HG03439 (cell line): ENCODE data around the gene PURA.

Experiments used
- ATAC-seq: cut with Tn5 transposase; IDR thresholded peaks from one replicate; pipeline ENCODE4 v1.9.1; 2021; ENCODE audit warnings: mild to moderate bottlenecking, moderate library complexity; ENCODE audit not compliant: unreplicated experiment

Gene PURA

GRCh38 chr5:140113699-140114263 lies at the start of gene PURA:
Gene PURA, plus strand, starts transcription at chr5:140114109. Its CDS starts 73 bp downstream, at chr5:140114182.
- peak; percentile 85 for ATAC-seq

DNA sequence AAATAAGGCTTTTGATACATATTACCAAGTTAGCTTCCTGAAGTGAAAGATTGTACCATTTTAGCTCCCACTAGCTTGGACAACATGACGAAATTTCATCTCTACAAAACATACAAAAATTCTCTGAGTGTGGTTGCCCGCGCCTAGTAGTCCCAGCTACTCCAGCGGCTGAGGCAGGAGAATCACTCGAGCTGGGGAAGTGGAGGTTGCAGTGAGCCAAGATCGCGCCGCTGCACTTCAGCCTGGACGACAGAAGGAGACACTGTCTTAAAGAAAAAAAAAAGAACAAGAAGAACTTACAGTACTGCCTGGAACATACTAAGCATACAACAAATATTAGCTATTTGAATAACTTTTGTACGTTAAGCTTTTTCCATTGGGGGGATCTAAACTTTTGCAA lies 41.1 kb upstream of the PURA start:
- ATAC-seq = no peak

DNA sequence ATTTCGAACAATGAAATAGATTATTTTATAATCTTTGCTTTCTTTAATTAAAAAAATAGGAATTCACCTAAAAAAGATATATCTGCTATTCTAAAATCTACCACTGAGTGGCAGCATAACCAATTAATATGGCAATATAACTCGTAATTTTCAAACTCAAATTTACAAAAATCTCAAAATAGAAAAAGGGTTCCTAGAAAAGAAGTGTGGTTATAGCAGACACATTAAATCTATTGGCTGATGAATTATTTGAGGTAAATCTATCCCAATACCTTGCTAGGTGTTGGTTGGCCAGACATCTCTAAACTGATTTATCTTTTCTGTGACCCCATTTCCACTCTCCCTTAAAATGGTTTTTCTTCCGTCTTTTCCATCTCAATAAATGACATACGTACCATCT lies 40.6 kb upstream of the PURA start:
- no peak for ATAC-seq

DNA sequence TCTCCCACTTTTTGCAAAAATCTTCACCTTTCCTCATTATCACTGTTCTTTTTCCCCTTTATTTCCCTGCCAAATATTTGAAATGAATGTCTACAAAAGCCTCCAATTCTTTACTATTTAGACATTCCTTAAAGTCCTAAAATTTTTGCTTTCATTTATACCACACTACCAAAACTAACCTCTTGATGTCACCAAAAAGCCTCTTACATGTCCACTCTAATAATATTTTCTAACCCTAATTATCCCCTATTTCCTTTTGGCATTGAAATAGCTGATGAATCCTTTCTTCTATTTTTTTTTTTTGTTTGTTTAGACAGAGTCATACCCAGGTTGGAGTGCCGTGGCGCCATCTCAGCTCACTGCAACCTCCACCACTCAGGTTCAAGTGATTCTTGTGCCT lies 38.5 kb upstream of the PURA start:
- no peak for ATAC-seq

- no peak for ATAC-seq
These were observed 37.8 kb upstream of the PURA start for GRCh38 chr5:140076142-140076541.

DNA sequence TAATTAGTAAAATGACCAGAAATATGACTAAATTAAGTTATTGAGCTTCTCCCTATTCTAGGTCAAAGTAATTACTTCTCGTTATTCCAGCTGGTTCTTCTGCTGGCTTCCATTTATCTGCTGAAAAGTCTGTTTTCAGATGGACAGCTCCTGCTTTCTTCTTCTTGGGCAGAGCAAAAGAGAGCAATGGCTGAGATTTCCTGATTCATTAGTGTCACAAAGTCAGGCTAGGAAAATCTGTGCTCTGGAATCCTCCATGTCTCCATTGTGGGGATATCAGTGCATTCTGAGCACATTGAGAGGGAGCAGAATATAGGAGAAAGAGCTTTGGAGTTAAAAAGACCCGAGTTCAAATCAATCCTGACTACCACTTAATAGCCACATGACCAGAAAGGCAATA lies 37.1 kb upstream of the PURA start:
- no peak for ATAC-seq

DNA sequence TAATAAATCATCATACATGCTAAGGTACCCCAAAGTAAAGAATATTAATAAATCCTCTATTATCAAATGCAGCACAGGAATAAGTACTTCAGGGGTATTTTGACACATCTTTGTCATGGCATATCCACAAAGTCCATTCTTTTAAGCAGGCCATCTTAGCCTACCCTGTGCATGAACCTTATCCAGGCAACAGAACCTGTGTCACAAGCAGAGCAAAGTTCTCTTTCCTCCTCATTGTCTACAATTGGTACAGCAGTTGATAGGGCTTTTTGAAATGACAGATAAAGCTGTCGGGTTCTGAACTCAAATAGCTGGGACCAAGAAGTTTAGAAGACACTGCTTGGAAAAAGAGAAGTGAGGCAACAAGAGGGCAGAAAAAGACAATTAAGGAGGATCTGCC lies 30.8 kb upstream of the PURA start:
- ATAC-seq = no peak

GRCh38 chr5:140083650-140084049 lies 30.3 kb upstream of the PURA start:
- ATAC-seq = no peak

GRCh38 chr5:140084541-140084940 lies 29.4 kb upstream of the PURA start:
- no peak for ATAC-seq

GRCh38 chr5:140090251-140090650 lies 23.7 kb upstream of the PURA start:
- ATAC-seq = no peak

DNA sequence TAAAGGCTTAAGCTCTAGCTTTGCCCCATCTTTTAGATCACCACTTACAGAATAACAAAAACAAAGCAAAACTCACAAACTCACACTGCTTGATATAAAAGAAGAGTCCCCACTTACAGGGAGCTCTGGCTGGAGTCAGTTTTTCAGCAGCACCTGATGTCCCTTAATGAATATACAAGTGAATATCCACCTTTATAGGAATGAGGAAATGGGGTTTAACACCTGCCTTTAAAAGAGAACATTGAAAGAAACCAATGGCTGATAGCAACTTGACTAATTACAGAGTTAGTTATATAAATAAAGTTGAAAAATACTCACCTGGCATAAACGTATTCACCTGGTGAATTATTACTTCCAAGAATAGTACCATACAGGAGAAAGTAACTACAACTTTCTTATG lies 20.7 kb upstream of the PURA start:
- no peak for ATAC-seq

- no peak for ATAC-seq
These were observed 20.0 kb upstream of the PURA start for GRCh38 chr5:140093866-140094265.

DNA sequence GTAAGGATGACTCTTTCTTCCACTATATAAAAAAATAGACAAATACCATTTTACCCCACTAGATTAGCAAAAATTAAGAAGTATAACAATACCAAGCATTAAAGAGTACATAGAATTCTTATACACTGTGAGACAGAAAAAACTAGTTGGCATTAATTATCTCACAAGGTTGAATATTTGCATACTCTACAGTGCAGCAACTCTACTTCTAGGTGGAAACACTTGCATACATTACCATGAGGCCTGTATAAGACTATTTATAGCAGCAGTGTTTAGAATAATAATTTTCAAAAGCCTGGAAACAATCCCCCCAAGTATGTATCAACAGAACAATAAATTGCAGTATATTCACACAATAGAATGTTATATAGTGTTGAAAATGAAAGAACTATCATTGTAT lies 19.0 kb upstream of the PURA start:
- no peak for ATAC-seq

- ATAC-seq = no peak
These were observed 12.7 kb upstream of the PURA start for GRCh38 chr5:140101179-140101578.

DNA sequence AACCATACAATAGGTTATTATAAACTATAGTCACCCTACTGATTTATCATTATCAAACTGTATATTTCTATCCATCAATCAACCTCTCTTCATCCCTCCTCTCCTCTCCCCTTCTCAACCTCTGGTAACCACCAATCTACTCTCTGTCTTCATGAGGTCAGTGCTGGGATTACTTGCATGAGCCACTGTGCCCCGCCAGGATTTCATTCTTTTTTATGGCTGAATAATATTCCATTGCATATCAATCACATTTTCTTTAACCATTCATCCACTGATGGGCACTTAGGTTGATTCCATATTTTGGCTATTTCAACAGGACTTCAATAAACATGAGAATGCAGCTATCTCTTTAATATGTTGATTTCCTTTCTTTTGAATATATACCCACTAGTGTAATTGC lies 10.8 kb upstream of the PURA start:
- no peak for ATAC-seq

GRCh38 chr5:140104100-140104499 lies 9.8 kb upstream of the PURA start:
- ATAC-seq = no peak

DNA sequence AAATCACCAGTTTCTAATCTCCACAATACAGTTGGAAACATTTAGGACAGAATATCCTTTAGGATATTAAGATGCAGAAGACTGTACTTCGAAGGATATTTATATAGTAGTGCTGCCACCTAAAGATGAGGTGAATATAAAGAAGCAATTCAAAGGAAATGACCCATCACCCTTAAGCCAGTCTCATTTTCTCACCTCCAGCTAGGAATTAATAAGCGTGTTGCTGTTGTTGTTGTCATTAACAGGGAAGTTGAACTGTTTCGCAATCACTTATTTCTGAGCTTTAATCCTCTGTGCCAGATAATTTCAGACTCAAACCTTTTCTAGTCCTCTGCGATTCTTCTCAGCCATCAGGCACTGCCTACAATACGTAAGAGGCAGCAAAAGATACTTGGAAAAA lies 7.8 kb upstream of the PURA start:
- no peak for ATAC-seq

DNA sequence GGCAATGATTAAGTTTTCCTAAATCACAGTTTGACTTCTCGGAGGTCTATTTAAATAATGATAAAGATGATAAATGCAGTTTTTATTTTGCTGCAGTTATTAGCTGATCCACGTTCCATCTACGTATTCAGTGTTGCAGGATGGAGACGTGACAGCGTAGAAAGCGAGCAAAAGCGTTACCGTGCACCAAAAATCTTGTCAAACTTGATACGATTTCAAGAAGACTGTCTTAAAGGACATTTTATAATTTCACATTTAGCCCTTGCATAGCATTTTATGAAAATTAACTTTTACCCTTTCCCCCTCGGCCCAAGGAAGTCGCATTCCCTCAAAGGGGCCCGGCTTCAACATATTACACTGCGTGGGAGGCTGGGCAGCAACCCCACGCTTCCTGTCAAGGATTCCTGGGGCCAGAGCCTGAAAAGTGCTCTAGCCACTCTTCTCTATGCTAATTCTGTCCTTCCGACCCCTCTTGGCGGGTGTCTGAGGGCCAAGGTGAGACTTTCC lies 7.1 kb upstream of the PURA start:
- no peak for ATAC-seq

DNA sequence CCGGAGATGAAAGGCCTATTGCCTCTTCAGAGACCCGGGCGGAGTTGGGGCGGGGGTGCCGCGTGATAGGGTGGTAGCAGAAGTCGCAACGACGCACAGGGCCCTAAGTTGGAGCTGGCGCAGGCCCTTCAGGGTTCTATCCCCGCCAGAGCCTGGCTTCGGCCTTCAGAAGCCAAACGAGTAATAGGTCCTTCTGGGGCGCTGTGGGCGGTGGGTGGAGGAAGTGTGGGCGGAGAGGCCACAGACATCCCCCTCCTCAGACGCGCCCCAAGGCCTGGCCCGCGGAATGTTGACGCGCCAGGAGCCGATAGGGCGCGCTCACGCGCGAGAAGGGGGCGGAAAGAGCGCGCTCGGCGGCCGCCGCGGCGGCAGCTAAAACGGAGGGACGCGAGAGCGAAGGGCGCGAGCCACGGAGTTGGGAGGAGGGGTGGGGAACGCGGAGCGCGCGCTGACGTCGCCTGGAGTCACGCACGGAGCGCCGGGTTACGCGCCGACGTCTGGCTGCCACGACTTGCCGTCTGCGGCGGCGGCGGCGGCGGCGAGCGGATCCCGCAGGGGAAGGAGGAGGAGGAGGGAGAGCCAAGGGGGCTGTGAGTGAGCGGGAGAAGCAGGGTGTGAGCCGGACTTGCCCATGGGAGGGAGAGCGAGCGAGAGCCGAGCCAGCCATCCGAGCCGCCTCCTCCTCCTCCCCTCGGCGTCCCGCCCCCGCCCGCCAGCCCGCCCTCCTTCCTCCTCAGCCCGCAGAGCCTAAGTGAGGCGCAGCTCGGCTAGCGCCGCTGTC lies 6.4 kb upstream of the PURA start:
- peak; percentile 89 for ATAC-seq

GRCh38 chr5:140108093-140109017 lies 5.6 kb upstream of the PURA start:
- no peak for ATAC-seq

GRCh38 chr5:140109018-140109758 lies 4.7 kb upstream of the PURA start:
- no peak for ATAC-seq
